ENCODE results near the gene SLC16A1.

- TF ChIP-seq CTCF (conservative IDR thresholded peaks at IDR 0.05; ENCODE audit: low read depth, low read length) (no peak), EZH2phosphoT487 (IDR thresholded peaks at IDR 0.05; ENCODE audit: borderline replicate concordance, low read length) (no peak), EZH2 (IDR thresholded peaks at IDR 0.05; ENCODE audit: low read length, unreplicated experiment) (no peak)
These were observed 15.0 kb upstream of the SLC16A1 start for GRCh38 chr1:112971006-112971405.
